ENCODE results near the gene ZNF679. TPM values are rescaled to one million over a fixed set of nuclear protein-coding genes. Genes with fewer than 3 reads are reported as not detected.
"Not testable (repeated sequence)": the region's sequence is repeated elsewhere in the genome, so short reads cannot be mapped to it uniquely, and the experiment has no call there.

Gene ZNF679
- total RNA-seq, 2 experiments from 2014 or later = not detected

- DNase-seq, CTCF ChIA-PET, H3K27me3 Mint-ChIP-seq, H3K27ac Mint-ChIP-seq: not testable (repeated sequence)
- H3K4me1 Mint-ChIP-seq = peaks cover 30% of the 10 kb centered on the region
- H3K4me3 Mint-ChIP-seq = peak overlapping the region; percentile 14
- H3K36me3 Mint-ChIP-seq (ENCODE audit: low read depth) = peaks cover 51% of the 10 kb centered on the region
- POLR2A ChIA-PET = interaction anchor here (2.4 to 4.4 kb wide), 3 partner anchors 9 to 350 kb away, joined by 11 to 34 read pairs (median 32); partner anchors contain the start of genes ZNF107 and ZNF680
- peaks cover 25% of the 10 kb centered on the region for H3K9me3 Mint-ChIP-seq
Measured at GRCh38 chr7:64316031-64316742, 87.9 kb downstream of the ZNF679 start.

Other genes starting within 250 kb of the ZNF679 start
- not detected for gene ZNF722, start 229.6 kb upstream of the ZNF679 start, total RNA-seq
- not detected for gene ZNF727, start 183.0 kb upstream of the ZNF679 start, total RNA-seq
- not detected for gene ZNF735, start 21.3 kb upstream of the ZNF679 start, total RNA-seq
- 10 to 100 TPM; 22.5 to 24.5 TPM for gene ZNF736, start 85.5 kb downstream of the ZNF679 start, total RNA-seq

All from activated CD4-positive, alpha-beta memory T cell treated with anti-CD3 and anti-CD28 coated beads, Interleukin-2, amount 10 ng/mL, durations not matched to agents 7 days and 5 days (primary cell).